Liver (tissue), 3 donors: ENCODE results near the gene RELB.
"Not testable (repeated sequence)": the region's sequence is repeated elsewhere in the genome, so short reads cannot be mapped to it uniquely, and the experiment has no call there.

Experiments
- RAD21 ChIP-seq, 2 donors: IDR thresholded peaks; 2 replicates each; pipeline ENCODE4 v1.6.1; 2016; ENCODE audit warnings: antibody characterized with exemption in 2 of 2, mild to moderate bottlenecking in 2 of 2
- REST ChIP-seq: IDR thresholded peaks from 2 replicates; pipeline ENCODE4 v1.6.1; 2016; ENCODE audit warnings: antibody characterized with exemption, mild to moderate bottlenecking
- SP1 ChIP-seq: IDR thresholded peaks from 2 replicates; pipeline ENCODE4 v1.6.1; 2018; ENCODE audit warnings: antibody characterized with exemption, mild to moderate bottlenecking
- TF ChIP-seq, protein P1 (sequence below): fragments of 150-350 bp; IDR thresholded peaks from 2 replicates; pipeline ENCODE4 v1.5.1; 2017; ENCODE audit warnings: improper control_type of control experiment, low read depth, low read length; ENCODE audit not compliant: missing input control
- donor health status: healthy.
- donor health status: healthy.

DNA sequence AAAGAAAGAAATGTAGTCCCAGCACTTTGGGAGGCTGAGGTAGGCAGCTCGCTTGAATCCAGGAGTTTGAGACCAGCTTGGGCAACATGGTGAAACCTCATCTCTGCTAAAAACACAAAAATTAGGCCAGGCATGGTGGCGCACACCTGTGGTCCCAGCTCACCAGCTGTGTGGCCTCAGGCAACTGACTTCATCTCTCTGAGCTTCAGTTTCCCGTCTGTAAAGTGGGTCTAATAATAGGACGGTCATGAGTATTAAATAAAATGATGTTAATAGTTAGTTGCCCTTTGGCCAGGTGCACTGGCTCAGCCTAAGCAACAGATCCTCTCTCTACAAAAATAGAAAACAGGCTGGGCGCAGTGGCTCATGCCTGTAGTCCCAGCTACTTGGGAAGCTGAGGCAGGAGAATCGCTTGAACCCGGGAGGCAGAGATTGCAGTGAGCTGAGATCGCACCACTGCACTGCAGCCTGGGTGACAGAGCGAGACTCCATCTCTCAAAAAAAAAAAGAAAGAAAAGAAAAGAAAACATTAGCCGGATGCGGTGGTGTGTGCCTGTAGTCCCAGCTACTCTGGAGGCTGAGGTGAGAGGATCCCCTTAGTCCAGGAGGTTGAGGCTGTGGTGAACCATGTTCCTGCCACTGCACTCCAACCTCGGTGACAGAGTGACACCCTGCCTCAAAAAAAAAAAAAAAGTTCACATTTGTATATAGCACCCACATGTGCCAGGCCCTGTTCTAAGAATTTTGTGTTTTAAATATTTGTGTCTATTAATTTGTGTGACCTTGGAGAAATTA lies 1.9 kb upstream of the RELB start:
- TF ChIP-seq REST; RAD21 (IDR thresholded peaks at IDR 0.05); SP1: not testable (repeated sequence)
- TF ChIP-seq, protein P1, sequence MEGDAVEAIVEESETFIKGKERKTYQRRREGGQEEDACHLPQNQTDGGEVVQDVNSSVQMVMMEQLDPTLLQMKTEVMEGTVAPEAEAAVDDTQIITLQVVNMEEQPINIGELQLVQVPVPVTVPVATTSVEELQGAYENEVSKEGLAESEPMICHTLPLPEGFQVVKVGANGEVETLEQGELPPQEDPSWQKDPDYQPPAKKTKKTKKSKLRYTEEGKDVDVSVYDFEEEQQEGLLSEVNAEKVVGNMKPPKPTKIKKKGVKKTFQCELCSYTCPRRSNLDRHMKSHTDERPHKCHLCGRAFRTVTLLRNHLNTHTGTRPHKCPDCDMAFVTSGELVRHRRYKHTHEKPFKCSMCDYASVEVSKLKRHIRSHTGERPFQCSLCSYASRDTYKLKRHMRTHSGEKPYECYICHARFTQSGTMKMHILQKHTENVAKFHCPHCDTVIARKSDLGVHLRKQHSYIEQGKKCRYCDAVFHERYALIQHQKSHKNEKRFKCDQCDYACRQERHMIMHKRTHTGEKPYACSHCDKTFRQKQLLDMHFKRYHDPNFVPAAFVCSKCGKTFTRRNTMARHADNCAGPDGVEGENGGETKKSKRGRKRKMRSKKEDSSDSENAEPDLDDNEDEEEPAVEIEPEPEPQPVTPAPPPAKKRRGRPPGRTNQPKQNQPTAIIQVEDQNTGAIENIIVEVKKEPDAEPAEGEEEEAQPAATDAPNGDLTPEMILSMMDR: not testable (repeated sequence)
